Activated CD8-positive, alpha-beta T cell treated with anti-CD3 and anti-CD28 coated beads, Interleukin-2, amount 10 ng/mL, durations not matched to agents 7 days and 5 days (primary cell): ENCODE data around the gene LRWD1. TPM values are rescaled to one million over a fixed set of nuclear protein-coding genes. Genes with fewer than 3 reads are reported as not detected.

Experiments used
- microRNA-seq: library from miRNA; unstranded; fragments of <30 nt; microRNA quantifications from one replicate; pipeline ENCODE4 v1.2.0, GENCODE V29; 2022
- total RNA-seq, 2 experiments: library from RNA; stranded (reverse); gene quantifications; one replicate each; pipeline ENCODE4 v1.2.3, GENCODE V29; 2021

LRWD1 gene
- total RNA-seq, 2 experiments from 2014 or later = 16.7 to 21.7 TPM

Small RNA genes lying within 50 kb of the gene (microRNA-seq; reads per million reads assigned to microRNA genes)
- gene MIR4467 = not detected
- gene MIR5090 = 9.8 reads per million, percentile 24 among the genes with 10 or more reads in this experiment

Other genes starting within 250 kb of the LRWD1 start
- under 1 TPM; 0.16 to 0.52 TPM for gene SH2B2, start 178.1 kb upstream of the LRWD1 start, total RNA-seq
- gene SPDYE6, start 108.5 kb upstream of the LRWD1 start, total RNA-seq = not detected
- gene PRKRIP1, start 68.6 kb upstream of the LRWD1 start, total RNA-seq = 10 to 100 TPM; 26.8 to 28.1 TPM
- gene ORAI2, start 31.4 kb upstream of the LRWD1 start, total RNA-seq = 10 to 100 TPM; 72.5 to 72.8 TPM
- 10 to 100 TPM; 10.8 to 11.1 TPM for gene ALKBH4, start 121 bp upstream of the LRWD1 start, total RNA-seq
- 10 to 100 TPM; 55.7 to 62.0 TPM for gene POLR2J, start 13.9 kb downstream of the LRWD1 start, total RNA-seq
- gene RASA4B, start 52.8 kb downstream of the LRWD1 start, total RNA-seq = 10 to 100 TPM; 18.9 to 21.1 TPM
- 10 to 100 TPM; 24.1 to 27.1 TPM for gene UPK3BL2, start 78.7 kb downstream of the LRWD1 start, total RNA-seq
- under 1 TPM in 1 of 2 experiments, not detected in 1; 0.31 TPM for gene SPDYE2, start 86.2 kb downstream of the LRWD1 start, total RNA-seq
- gene POLR2J3, start 107.6 kb downstream of the LRWD1 start, total RNA-seq = 10 to 100 TPM; 52.4 to 59.4 TPM
- 10 to 100 TPM; 59.0 to 61.8 TPM for gene RASA4, start 151.8 kb downstream of the LRWD1 start, total RNA-seq
- 10 to 100 TPM; 31.4 to 37.2 TPM for gene UPK3BL1, start 177.8 kb downstream of the LRWD1 start, total RNA-seq
- gene SPDYE2B, start 185.3 kb downstream of the LRWD1 start, total RNA-seq = not detected
- 10 to 100 TPM; 19.4 to 20.6 TPM for gene POLR2J2, start 206.7 kb downstream of the LRWD1 start, total RNA-seq